Measurements from ENCODE around the gene MS4A15.

GRCh38 chr11:60710482-60710881, 46.2 kb upstream of the MS4A15 start:
- TF ChIP-seq CTCF (IDR thresholded peaks at IDR 0.05) (peak in 1 of 7 experiments; percentile 5), POLR2A (IDR thresholded peaks at IDR 0.05) (no peak)
